ENCODE results near the gene MPO.

MPO gene

DNA sequence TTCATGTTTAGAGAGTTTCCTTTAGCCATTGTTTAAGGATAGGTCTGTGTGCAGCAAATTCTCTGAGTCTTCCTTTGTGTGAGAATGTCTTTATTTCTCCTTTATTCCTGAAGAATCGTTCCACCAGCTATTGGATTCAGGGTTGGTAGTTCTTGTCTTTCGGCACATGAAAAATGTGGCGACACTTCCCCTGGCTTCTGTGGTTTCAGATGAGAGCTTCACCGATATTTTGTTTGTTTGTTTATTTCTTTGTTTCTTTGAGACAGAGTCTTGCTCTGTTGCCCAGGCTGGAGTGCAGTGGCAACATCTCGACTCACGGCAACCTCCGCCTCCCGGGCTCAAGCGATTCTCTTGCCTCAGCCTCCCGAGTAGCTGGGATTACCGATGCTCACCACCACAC is 18.6 kb downstream of the MPO start:
- no peak for DNase-seq

DNA sequence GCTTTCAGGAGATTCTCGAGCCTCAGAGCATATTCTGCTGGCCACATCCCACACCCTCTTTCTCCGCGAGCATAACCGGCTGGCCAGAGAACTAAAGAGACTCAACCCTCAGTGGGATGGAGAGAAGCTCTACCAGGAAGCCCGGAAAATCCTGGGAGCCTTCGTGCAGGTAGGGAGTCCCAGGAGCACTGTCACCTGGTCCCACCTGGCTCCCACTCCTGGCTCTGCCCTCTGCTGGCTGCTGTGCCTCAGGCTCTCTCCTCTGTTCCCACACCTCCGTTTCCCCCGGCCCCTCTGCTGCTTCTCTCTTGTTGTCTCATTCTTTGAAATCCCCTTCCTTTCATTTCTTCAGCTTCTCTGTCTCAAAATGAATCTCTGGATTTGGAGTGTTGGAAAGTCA is 25.9 kb downstream of the MPO start:
- DNase-seq: no peak

DNA sequence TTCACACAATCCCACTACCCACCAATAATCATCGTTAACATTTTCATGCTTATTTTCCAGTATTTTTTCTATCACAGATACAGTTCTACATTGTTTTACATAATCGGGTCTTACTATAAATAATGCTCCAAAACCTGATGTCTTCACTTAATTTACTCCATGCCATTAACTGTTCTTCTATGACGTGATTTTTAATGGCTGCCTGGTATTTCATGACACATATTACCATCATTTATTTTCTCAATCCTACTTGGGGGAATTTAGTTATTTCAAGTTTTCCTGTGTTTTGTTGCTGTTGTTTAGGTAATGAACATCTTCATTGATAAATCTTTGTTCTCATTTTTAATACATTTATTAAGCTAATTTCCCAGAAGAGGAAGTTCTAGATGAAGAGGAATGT is 27.7 kb downstream of the MPO start:
- DNase-seq: no peak

DNA sequence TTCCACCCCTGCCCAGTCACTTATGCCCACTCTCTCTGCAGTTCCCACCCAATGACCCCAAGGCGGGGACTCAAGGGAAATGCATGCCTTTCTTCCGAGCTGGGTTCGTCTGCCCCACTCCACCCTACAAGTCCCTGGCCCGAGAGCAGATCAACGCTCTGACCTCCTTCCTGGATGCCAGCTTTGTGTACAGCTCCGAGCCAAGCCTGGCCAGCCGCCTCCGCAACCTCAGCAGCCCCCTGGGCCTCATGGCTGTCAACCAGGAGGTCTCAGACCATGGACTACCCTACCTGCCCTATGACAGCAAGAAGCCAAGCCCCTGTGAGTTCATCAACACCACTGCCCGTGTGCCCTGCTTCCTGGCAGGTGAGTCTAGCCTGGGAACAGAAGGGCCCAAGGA is 28.6 kb downstream of the MPO start:
- DNase-seq: no peak

DNA sequence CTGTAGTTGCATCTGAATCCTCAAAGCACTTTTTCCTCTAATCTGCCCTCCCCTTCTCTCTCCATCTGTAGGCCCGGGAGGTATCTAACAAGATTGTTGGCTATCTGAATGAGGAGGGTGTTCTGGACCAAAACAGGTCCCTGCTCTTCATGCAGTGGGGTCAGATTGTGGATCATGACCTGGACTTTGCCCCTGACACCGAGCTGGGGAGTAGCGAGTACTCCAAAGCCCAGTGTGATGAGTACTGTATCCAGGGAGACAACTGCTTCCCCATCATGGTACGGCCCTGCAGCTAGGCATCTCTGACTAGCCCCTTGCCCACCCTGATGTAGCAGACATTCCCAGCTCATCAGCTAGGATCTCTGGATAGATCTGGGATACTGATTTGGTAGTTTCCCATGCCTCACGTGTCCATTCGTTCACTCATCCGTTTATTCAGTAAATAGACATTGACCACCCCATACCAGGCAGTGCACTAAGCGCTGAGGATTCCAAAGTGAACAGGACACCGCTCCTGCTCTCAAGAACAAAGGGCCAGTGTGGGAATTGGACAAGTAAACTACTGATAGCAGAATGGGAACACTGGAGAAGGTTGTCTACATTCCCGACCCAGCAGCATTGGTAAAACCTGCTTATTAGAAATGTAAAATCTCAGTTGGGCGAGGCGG is 30.3 kb downstream of the MPO start:
- no peak for DNase-seq

DNA sequence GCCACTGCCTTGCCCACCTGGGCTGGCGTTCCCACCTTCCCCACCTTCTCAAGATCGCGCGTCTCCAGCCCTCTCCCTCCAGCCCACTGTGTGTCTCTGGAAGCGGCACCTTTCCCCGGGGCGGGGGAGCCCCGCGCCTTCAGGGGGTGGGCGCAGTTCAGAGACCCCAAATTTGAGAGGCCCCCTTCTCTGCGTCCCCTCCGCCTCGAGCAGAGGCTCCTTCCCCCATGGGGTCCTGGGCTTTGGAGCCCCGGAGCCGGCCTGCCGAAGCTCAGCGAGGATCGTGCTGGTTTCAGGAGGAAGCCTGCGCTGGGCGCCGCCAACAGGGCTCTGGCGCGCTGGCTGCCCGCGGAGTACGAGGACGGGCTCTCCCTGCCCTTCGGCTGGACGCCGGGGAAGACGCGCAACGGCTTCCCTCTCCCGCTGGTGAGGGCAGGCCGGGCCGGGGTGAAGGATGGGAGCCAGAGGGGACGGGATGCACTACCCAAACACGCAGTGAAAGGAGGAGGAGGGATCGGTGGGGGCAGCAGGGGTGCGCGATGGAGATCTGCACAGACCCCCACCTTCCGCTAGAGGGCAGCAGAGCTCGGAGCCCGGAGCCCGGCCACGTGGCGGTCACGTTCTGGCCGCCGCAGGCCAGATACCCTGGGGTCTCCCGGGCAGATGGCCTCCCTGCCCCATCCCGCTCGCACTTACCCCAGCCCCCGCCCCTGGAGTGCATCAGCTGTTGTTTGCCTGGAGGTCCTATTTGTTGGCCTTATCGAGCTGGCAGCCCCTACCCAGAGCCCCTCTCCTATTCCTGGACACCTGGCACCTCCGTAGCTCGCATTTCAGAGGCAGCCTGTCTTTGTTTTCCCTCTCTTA is 31.2 kb downstream of the MPO start:
- peak; percentile 77 for DNase-seq

DNA sequence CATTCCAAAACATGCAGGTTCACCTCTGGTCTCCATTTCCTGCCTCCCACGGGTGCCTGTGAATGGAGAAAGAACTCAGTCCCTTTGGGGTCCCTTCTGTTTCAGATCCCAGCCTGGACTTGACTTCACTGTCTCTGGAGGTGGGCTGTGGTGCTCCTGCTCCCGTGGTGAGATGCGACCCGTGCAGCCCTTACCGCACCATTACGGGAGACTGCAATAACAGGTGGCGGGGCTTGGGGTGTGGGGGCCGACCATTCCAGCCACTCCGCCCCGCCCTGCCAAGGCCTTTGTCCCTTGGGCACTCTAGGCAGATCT is 31.8 kb downstream of the MPO start:
- DNase-seq: no peak

DNA sequence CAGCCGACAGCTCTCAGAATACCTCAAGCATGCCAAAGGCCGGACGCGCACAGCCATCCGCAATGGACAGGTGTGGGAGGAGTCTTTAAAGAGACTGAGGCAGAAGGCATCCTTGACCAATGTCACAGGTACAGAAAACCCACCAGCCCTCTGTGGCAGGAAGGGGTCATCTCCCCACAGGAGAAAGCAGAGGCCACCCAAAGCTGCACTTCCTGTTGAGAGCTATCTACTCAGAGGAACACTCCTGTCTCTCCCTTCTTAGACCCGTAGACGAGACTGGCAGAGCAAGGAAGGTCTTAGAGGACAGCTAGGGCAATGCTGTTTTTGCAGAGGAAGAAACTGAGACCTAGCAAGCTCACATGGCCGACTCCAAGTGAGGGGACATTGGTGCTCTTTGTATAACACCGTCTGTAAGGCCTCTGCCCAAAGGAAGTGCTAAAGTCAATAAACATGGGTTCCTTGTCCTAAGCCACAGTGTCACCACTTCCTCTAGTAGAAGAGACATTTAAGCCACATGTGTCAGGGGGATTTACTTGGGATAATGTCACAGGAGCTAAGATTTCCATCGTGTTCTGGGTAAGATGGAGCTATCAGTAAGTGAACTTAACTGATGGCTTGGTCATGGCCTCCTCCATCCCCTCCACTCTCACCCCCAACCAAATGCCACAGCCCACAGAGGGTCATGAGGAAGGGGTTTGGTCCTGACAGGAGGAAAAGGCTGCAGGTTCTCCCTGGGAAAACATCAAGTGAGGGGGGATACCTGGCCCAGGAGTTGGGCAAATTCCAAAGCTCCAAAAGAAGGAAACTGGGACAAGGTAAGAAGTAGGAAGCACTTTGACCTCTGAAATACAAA is 33.0 kb downstream of the MPO start:
- DNase-seq: no peak

DNA sequence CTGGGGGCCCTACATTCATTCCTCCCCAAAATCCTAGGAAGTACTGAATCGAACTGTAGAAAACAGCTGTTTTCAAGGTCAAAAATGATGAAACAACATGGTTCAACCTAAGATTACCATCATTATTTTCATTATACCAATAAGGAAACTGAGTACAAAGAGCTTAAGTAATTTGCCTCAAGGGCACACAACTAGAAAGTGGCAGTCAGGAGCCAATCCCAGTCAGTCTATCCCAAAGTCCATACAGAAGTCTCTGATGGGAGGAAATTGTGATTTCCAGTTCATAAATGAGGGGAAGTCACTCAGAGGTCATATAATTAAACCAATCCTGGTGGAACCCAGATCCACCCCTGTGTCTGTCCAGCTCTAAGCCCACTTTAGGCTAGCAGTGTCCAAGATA is 34.0 kb downstream of the MPO start:
- no peak for DNase-seq

DNA sequence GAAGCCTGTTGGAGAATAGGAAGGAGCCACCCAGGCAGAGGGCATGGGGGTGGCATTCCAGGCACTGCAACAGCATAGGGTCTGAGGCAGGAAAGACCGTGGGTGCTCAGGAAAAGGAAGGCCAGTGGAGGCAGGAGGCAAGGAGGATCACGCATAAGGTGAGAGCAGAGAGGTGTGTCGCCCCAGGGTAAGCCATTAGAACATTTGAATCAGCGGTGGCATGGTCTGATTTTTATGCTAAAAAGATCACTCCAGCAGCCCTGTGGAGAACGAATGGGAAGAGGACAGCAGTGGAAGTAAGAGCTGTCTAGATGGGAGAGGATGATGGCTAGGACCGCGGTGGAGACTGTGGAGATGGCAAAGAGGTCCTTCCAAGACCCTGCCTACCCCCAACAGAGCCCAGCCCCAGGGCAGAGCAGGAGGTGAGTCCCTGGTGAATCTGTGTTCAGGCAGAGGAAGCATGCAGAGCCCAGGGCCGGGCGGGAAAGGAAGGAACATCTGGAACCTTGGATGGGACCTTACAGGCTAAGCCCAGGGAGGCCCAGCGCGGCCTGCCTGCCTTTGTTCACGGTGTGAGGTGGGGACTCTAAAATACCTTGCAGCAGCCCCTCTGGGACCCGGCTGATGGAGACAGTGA is 34.5 kb downstream of the MPO start:
- no peak for DNase-seq

DNA sequence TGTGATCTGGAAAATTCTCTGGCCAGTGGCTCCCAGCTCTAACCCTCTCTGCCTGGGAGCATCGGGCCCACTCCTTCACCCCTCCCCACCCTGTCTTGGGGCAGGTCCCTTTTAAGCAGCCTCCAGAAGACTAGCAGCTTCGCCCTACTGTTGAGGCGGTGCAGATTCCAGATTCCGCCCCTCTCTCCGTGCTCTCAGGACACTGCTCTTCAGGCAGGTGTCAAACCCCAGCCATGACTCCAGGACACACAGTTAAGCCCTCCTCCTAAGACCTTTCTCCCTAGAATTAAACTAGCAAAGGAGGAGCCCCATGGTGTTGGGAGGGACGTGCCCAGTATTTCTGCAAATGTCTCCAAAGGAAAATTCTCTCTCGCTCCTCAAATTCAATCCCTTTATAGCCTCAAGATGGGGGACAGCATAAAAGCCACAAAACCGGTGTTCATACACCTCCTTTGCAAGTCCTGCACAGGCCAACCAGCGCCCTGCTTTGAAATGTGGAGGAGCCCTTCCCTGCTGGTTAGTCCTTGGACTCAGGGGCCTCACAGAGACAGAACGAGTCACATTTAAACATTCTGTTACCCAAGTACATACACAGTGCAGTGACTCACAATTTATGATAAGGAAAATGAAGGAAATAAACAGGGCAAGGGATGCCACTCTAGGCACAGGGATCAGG is 35.2 kb downstream of the MPO start:
- no peak for DNase-seq

DNA sequence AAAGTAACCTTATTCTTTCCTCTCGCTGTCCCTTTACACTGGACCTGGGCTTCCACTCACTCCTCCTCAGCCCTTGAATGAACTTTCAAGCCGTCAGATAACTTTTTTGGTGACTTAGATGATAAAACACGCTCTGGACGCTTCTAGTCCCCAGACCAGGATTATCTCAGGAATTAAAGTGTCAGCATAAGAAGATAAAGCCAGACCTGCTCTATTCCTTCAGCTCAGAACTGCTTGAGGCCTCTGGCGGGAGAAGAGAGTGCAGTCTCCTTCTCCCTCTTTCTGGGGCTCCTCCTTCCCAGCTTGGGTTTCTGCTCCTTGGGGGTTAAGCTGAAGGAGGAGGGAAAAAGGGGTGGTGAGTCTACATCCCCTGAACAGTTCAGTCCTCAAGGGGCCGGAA is 35.8 kb downstream of the MPO start:
- no peak for DNase-seq

DNA sequence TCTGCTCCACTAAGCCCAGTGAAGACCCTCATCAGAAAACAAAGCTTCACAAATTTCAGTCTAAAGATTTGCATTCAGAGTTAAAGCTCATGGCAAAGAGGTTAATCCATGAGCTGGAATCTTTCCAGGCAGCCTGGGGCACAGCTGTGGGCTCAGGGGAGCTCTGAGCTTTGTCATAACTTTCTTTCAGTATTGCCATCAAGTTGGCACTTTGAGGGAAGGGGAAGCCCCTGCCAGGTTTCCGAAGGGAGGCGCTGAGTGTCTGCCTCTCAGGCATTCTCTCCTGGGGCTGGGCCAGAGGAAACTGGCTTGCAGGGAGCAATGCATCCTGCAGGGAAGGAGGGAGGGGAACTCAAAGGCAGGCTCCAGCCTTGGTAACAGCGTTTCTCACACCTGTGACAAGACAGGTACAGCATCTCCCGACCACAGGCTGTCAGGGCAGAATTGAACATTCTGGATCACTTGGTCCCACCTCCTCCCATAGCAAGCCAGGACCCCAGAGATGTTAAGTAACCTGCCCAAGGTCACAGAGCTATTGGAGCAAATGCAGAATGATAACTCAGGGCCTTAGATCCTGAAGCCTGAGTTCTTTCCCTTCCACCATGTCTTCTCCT is 38.5 kb downstream of the MPO start:
- no peak for DNase-seq

DNA sequence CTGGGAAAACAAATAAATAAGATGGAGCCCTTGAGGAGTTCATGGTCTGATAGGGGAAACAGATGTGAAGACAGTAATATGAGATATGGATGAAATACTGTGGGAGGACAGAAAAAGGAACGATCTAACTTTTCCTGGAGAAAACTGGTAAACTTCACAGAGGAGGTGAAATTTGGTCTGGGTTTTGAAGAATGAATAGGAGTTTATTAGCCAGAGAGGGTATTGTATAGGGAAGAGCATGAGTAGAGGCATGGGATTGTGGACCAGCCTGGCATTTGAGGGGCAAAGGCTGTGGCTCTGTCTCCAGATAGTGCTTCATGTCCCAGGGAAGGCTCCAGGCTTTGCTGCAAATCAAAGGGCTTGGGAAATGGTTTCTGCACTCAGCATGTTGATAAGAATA is 40.7 kb downstream of the MPO start:
- no peak for DNase-seq

DNA sequence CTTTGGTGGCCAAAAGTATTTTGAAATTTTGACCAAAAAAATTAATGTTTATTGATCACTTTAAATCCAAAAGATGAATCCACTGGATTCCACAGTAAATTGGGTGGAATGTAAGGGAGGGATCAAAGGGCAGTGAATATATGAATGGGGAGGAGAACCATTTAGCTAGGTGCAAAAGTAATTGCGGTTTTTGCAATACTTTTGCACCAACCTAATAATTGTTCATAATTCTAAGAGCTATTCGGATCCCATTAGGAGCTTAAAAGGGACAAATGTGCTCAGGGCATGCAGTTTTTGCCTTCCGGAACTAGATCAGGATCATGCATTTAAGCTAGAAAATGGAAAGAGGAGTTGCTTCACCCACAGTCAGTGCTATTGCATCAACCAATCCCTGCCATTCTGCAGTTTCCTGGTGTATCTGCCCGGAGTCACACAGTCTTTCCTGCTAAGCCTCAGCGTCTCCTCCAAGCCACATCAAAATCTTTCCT is 42.5 kb downstream of the MPO start, which contains the start of gene LPO:
Gene LPO, plus strand, starts transcription at position 438 of the 488 bp plus-strand sequence. CDS start 4,396 bp downstream, outside the sequence.
- DNase-seq: no peak

DNA sequence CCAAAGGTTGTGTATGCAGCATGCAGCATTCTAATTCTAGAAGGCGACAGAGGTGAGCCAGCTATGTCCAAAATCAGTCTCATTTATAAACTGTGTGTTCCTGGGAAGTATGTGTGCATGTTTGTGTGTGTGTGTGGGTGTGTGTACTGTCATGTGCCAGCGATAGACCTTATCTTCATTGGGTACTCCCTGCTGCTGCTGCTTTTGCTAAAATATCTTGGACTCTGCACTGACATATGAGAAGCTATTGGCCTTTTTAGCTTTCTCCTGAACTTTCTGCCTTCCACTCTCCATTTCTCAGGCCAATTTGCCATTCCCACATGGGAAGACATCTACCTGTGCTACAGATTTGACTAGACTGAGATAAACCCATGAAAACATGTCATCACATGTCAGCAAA is 44.3 kb downstream of the MPO start:
- peak; percentile 41 for DNase-seq

DNA sequence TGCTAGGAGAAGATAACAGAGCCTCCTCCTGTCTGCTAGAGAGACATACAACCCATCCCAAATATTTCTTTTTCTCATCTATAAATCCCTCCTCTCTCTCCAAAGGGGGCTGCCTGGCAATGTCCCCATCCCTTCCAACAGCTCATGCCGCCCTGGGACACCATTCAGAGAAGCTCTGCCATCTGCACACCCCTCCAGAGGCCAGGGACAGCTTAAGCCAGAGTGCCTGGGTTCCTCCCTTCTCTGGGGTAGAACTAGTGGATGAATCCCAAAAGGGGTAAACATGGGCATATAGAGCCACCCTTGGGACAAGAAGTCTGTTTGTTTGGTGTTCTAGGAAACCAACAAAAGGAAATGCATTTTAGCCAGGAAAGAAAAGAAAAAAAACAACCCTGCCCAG is 44.9 kb downstream of the MPO start:
- DNase-seq: no peak

DNA sequence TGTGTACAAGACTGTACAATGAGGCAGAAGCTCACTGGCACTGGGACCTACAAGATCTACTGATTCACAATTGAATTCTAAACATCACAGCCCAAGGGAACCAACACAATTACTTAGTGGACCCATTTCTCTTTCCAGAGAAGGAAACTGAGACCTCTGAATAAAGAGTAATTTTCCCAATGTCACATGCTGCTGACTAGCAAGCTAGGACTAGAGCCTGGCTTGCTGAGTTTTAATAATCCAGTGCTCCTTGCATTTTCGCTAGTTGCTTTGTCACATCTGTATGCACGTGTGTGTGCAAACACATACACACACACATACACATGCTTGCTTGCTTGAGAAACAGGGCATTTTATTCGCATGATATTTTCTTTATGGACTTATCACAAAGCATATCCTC is 46.2 kb downstream of the MPO start:
- DNase-seq: no peak

DNA sequence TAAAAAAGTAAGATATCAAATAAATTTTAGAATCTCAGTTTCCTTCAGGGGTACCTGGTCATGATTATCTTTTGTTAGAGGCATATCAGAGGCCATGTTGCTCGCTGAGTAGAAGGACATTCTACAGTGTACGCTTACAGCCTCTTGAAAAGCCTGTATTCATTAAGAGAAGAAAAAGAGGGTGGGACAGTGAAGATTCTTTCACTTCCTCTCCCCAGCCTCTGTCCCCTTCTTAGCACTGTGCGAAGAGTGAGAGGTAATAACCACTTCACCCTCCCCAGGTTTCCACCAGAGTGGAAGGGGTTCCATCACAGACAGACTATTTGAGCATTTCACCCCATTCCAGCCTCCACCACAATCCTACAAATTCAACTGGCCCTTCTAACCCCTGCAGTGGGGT is 47.2 kb downstream of the MPO start:
- DNase-seq: no peak

DNA sequence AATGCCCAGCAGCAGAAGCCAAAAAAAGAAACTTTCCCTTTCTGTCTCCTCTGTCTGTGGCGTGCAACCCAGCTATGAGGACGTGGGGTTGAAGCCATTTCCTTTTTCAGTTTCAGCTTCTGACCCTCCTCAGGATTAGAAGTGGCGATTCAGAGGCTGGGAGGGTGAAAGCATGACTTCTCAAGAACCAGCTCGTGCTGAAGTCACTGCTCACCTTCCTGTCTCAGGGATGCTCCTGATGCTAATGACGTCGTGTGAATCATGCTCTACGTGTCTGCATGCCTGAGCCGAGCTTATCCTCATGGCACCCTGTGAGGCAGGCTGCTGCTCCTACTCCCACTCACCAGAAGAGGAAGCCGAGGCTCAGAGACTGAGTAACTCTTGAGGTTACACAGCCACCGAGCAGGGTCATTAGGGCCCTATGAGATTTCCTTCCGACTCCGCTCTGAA is 48.0 kb downstream of the MPO start:
- no peak for DNase-seq

DNA sequence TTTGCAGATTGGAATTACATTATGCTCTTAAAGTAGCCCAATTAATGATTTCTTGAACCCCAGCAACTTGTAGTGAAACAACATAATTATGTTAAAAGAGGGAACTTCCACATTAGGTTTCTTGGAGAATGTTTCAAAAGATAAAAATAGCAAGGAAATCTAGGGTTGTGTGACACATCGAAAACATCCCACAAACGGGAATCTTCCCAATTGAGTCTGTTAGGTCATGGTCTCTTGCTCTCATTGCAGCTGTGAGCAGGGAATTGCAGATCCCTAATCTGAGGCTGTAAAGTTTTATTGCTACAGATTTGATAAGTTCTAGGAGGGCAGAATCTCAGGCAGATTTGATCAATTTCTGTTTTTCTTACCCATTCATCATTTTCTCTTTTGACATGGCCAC is 49.1 kb downstream of the MPO start:
- DNase-seq: no peak

DNA sequence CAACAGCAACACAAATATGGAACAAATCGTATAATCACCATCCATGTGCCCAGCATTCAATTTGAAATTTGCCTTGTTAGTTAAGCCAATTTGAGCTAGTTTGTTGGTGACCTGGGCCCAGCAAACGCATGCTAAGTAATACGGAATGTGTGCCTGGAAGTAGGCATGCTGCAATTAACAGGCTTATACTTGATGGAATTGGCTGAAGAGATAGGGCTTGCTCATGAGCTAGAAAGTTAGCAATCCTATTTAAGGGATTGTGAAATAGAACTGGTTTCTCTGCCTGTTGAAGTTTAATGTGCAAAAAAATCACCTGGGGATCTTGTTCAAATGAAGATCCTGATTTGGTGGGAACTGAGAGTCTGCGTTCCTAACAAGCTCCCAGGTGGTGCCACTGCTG is 50.9 kb downstream of the MPO start:
- no peak for DNase-seq
